HG02943 (cell line): ENCODE data around the gene YES1.
A peak's percentile ranks its signal among the peaks of the same experiment; 100 is the strongest.

Experiments
- ATAC-seq: cut with Tn5 transposase; IDR thresholded peaks from one replicate; pipeline ENCODE4 v1.9.1; 2021; ENCODE audit warnings: mild to moderate bottlenecking, low read depth, moderate library complexity; ENCODE audit not compliant: unreplicated experiment

YES1 gene

DNA sequence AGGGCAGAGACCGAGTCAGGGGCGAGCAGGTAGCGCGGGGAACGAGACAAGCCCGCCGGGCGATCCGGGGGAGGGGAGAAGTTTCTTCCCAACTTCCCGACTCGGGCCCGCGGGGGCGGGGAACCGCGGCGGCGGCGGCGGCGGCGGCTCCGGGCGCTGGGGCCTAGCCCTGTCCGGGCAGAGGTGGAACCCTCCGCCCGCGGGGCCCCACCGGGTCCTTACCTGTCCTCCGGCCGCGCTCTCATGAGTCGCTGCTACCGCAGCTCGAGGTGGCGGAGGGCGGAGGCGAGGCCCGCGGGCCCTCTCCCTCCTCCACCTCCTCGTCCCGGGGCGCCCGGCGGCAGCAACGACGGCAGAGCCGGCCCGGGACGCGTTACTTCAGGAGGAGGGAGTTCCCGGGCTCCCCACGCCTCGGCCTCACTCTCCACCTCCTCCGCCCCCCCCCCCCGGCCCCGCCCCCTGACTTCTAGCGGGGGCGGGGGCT, at the start of gene YES1:
TSS of gene YES1 (minus strand) at position 351 of the 484 bp plus-strand sequence. CDS start 55,415 bp downstream, outside the sequence.
- ATAC-seq, result peak; percentile 34

GRCh38 chr18:857986-858385, 45.9 kb upstream of the YES1 start:
- no peak for ATAC-seq

- ATAC-seq, result no peak
These were observed 41.4 kb upstream of the YES1 start for GRCh38 chr18:853471-853870.

DNA sequence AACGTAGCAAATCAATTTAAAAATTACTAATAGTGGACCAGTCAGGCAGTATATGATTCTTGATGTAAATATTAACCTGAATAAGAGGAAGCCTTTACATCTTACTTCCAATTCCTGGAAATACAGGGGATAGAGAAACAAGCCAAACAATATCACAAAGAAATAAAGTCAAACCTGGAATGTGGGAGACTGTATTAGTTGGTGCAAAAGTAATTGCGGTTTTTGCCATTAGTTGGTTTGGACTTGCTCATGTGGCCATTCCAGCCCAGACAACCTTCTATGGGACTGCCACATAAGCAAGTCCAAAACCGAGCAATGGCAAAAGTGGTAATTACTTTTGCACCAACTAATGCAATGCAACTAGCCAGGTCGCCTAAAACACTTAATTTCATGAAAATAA, 38.9 kb upstream of the YES1 start:
- no peak for ATAC-seq

GRCh38 chr18:849021-849420, 37.0 kb upstream of the YES1 start:
- ATAC-seq, result no peak

DNA sequence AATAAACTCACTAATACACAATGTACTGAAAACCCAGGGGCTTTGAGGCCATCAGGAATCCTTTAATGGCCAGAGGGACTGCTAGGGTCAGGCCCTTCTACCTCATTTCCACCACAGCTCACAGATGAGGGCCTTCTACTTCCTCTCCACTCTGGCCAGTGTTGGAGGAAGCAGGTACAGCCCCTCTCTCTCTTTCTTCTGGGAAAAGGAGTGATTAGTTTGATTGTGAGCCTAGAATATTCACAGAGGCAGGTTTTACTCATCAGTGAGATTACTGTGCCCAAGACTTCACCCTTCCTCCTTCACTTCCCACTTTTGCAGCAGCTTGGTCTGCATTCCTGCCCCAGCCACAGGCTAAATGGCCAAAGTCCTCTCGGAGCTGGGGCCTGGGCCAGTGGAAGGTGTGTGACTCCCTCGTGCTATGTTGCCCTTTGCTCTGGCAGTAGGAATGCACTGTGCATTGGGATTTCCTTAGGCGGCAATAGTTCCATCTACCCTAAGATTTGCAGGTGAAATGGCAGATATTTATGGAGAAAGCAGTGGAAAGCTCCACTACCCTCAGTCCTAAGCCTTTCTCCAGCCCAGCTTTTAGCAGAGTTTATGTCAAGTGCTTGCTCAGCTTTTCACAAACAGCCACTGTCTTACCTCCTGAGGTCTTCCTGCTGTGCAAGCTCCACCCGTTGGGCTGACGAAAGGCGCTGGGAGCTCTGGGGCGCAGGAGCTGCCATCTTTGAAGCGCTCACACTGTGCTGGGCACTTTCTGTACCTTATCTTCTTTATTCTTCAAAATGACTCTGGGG, 36.2 kb upstream of the YES1 start:
- ATAC-seq, result no peak

- ATAC-seq, result no peak
These were observed 33.2 kb upstream of the YES1 start for GRCh38 chr18:845152-845819.

- no peak for ATAC-seq
These were observed 29.8 kb upstream of the YES1 start for GRCh38 chr18:841647-842370.

GRCh38 chr18:840516-840915, 28.5 kb upstream of the YES1 start:
- no peak for ATAC-seq

GRCh38 chr18:840023-840408, 28.0 kb upstream of the YES1 start:
- no peak for ATAC-seq

GRCh38 chr18:839224-840022, 27.4 kb upstream of the YES1 start:
- peak; percentile 99 for ATAC-seq

GRCh38 chr18:837922-838321, 25.9 kb upstream of the YES1 start:
- ATAC-seq, result no peak

- no peak for ATAC-seq
These were observed 22.2 kb upstream of the YES1 start for GRCh38 chr18:834082-834720.

- no peak for ATAC-seq
These were observed 21.2 kb upstream of the YES1 start for GRCh38 chr18:833197-833596.

DNA sequence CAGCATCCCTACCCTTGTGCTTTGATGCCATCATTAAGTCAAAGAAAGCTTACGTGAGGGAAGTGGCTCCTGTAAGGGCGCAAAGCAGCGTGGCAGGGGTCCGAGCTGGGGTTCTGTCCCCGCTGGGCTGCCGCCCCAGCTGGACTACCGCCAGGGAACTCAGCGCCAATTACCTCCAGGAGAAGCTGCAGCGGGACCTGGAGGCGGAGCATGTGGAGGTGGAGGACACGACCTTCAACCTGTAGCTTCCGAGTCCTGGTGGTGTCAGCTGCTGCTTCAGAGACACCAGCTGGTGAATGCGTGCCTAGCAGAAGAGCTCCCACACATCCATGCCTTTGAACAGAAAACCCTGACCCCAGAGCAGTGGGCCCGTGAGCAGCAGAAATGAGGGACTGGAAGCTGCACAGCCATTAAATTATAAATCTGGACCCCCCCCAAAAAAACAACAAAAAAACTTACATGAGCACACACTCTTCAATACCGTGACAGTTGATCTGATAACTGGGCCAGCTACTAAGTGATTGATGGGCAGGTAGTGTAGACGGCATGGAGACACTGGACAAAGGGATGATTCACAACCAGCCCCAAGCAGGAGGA, 20.1 kb upstream of the YES1 start:
- ATAC-seq, result no peak

GRCh38 chr18:830315-830901, 18.4 kb upstream of the YES1 start:
- peak; percentile 48 for ATAC-seq

- ATAC-seq, result no peak
These were observed 17.4 kb upstream of the YES1 start for GRCh38 chr18:829432-829831.

DNA sequence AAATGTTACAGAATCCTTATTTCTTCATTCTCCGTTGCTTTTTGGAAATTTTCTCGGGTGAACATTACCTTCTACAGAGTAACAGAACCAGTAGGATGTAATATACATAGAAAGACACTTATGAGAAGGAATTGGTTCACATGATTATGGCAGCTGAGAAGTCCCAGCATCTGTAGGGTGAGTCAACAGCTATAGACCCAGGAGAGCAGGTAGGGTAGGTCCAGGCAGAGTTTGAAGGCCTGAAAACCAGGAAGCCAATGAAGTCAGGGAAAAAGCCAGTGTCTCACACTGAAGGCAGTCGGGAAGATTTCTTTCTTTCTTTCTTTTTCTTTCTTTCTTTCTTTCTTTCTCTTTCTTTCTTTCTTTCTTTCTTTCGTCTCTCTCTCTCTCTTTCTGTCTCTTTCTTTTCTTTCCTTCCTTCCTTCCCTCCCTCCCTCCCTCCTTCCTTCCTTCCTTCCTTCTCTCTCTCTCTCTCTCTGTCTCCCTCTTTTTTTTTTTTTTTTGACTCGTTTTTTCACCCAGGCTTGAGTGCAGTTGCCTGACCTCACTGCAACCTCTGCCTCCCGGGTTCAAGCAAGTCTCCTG, 15.1 kb upstream of the YES1 start:
- ATAC-seq, result no peak
